ENCODE measurements around the gene CEACAM1. TPM values are rescaled to one million over a fixed set of nuclear protein-coding genes. Genes with fewer than 3 reads are reported as not detected.

CEACAM1 gene
- total and polyA plus RNA-seq, 9 of the 15 experiments (the other 6 are each of a cell fraction or from before 2014, with no cell fraction given), result 0.04 to 0.16 (median 0.10) TPM; not detected in 1

GRCh38 chr19:42569193-42569592 is 40.9 kb upstream of the CEACAM1 start:
- DNase-seq (ENCODE audit: extremely low read depth in 1 of 4, low spot score in 3 of 4) (no peak), ATAC-seq (no peak), FAIRE-seq (no peak)
- intact Hi-C loops (cut with micrococcal nuclease) (no loop called here), in situ Hi-C loops (cut with MboI) (no loop called here)
- ChIA-PET CTCF (ENCODE audit: low intra/inter-chr PET ratio) (interaction anchor here (0.6 kb wide), 1 partner anchor 10 kb away, joined by 6 read pairs; no protein-coding TSS in a partner anchor), POLR2A (no interaction called here)
- Histone ChIP-seq H4K20me1 (replicated peaks; ENCODE audit: control insufficient read depth, insufficient read depth, low read length) (no peaks in the 10 kb centered on the region; the same call in 1 of the 2 replicates), H3K27me3 (ENCODE audit: control insufficient read depth in 2 of 2, insufficient read depth in 2 of 2, low read length in 2 of 2) (no peaks in the 10 kb centered on the region), H3K79me2 (ENCODE audit: control insufficient read depth, insufficient read depth, low read length) (no peaks in the 10 kb centered on the region), H3K36me3 (ENCODE audit: control insufficient read depth, insufficient read depth, low read length) (no peaks in the 10 kb centered on the region), H3K27ac (ENCODE audit: extremely low read depth, low read depth, low read length) (no peak overlapping the region), H3K4me3 (no peak overlapping the region), H2AFZ (ENCODE audit: low read depth, low read length) (no peak overlapping the region), H3K9ac (ENCODE audit: insufficient read depth in 1 of 2, low read depth in 2 of 2, low read length in 2 of 2) (no peak overlapping the region), H3K9me1 (ENCODE audit: control insufficient read depth, insufficient read depth, low read length) (no peaks in the 10 kb centered on the region), H3K9me3 (replicated peaks; ENCODE audit: control insufficient read depth, insufficient read depth, low read depth, low read length) (no peaks in the 10 kb centered on the region), H3K4me2 (ENCODE audit: insufficient read depth, low read length) (no peak overlapping the region), H3K4me1 (replicated peaks in 1 of 2; ENCODE audit: control insufficient read depth in 2 of 2, insufficient read depth in 2 of 2, low read length in 2 of 2) (no peaks in the 10 kb centered on the region)
- TF ChIP-seq, protein P1, sequence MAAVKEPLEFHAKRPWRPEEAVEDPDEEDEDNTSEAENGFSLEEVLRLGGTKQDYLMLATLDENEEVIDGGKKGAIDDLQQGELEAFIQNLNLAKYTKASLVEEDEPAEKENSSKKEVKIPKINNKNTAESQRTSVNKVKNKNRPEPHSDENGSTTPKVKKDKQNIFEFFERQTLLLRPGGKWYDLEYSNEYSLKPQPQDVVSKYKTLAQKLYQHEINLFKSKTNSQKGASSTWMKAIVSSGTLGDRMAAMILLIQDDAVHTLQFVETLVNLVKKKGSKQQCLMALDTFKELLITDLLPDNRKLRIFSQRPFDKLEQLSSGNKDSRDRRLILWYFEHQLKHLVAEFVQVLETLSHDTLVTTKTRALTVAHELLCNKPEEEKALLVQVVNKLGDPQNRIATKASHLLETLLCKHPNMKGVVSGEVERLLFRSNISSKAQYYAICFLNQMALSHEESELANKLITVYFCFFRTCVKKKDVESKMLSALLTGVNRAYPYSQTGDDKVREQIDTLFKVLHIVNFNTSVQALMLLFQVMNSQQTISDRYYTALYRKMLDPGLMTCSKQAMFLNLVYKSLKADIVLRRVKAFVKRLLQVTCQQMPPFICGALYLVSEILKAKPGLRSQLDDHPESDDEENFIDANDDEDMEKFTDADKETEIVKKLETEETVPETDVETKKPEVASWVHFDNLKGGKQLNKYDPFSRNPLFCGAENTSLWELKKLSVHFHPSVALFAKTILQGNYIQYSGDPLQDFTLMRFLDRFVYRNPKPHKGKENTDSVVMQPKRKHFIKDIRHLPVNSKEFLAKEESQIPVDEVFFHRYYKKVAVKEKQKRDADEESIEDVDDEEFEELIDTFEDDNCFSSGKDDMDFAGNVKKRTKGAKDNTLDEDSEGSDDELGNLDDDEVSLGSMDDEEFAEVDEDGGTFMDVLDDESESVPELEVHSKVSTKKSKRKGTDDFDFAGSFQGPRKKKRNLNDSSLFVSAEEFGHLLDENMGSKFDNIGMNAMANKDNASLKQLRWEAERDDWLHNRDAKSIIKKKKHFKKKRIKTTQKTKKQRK (IDR thresholded peaks at IDR 0.05; ENCODE audit: borderline replicate concordance, low read depth, low read length), result no peak
- TF ChIP-seq, protein P2, sequence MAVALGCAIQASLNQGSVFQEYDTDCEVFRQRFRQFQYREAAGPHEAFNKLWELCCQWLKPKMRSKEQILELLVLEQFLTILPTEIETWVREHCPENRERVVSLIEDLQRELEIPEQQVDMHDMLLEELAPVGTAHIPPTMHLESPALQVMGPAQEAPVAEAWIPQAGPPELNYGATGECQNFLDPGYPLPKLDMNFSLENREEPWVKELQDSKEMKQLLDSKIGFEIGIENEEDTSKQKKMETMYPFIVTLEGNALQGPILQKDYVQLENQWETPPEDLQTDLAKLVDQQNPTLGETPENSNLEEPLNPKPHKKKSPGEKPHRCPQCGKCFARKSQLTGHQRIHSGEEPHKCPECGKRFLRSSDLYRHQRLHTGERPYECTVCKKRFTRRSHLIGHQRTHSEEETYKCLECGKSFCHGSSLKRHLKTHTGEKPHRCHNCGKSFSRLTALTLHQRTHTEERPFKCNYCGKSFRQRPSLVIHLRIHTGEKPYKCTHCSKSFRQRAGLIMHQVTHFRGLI (CRISPR knock-in tag; IDR thresholded peaks at IDR 0.05), result no peak
- TF ChIP-seq HDAC6 (IDR thresholded peaks at IDR 0.05; ENCODE audit: low read depth, low read length) (no peak), ZBTB1 (CRISPR knock-in tag; IDR thresholded peaks at IDR 0.05; ENCODE audit: borderline replicate concordance, low read depth) (no peak), NFE2 (IDR thresholded peaks at IDR 0.05; ENCODE audit: low read depth) (no peak), ADNP (tag; IDR thresholded peaks at IDR 0.05) (no peak)
- no TSS peak for BruUV-seq (replicated peaks)
- WGBS (ENCODE audit: insufficient coverage, low coverage, missing lambda C conversion rate), result 6% methylated on average over 2 of the region's 2 CpGs

All from K562 (cell line).